Measurements from ENCODE around the gene RHBDL3.
A peak's percentile ranks its signal among the peaks of the same experiment; 100 is the strongest.
"Not testable (repeated sequence)": the region's sequence is repeated elsewhere in the genome, so short reads cannot be mapped to it uniquely, and the experiment has no call there.

Gene RHBDL3

GRCh38 chr17:32307658-32308057 is 42.0 kb downstream of the RHBDL3 start:
- Histone ChIP-seq H3K4me3 (no peak overlapping the region), H3K4me1 (peaks cover 26% of the 10 kb centered on the region), H3K36me3 (replicated peaks) (no peaks in the 10 kb centered on the region), H3K27me3 (ENCODE audit: low read depth) (peaks cover 23% of the 10 kb centered on the region), H3K9me3 (no peaks in the 10 kb centered on the region)
- DNase-seq (ENCODE audit: low spot score in 2 of 2): no peak
- in situ Hi-C loops (cut with MboI; ENCODE audit: low sequenced_read_pairs): no loop called here

- DNase-seq (ENCODE audit: low spot score in 2 of 2): peak in 1 of 2 experiments; percentile 50
- H3K4me3 ChIP-seq: no peak overlapping the region
- H3K36me3 ChIP-seq (replicated peaks): no peaks in the 10 kb centered on the region
- peaks cover 11% of the 10 kb centered on the region for H3K4me1 ChIP-seq
- peaks cover 34% of the 10 kb centered on the region for H3K27me3 ChIP-seq (ENCODE audit: low read depth)
- in situ Hi-C loops (cut with MboI; ENCODE audit: low sequenced_read_pairs): no loop called here
- H3K9me3 ChIP-seq: no peaks in the 10 kb centered on the region
Measured at GRCh38 chr17:32311028-32311536, 45.5 kb downstream of the RHBDL3 start.

GRCh38 chr17:32314636-32315035 is 49.0 kb downstream of the RHBDL3 start:
- no peaks in the 10 kb centered on the region for H3K9me3 ChIP-seq
- no peak overlapping the region for H3K4me3 ChIP-seq
- peaks cover 13% of the 10 kb centered on the region for H3K27me3 ChIP-seq (ENCODE audit: low read depth)
- H3K36me3 ChIP-seq (replicated peaks): no peaks in the 10 kb centered on the region
- in situ Hi-C loops (cut with MboI; ENCODE audit: low sequenced_read_pairs): loop anchor here (5.0 kb wide), 1 partner anchor 57 kb away; no protein-coding TSS in a partner anchor
- no peak for DNase-seq (ENCODE audit: low spot score in 2 of 2)
- H3K4me1 ChIP-seq: peaks cover 5% of the 10 kb centered on the region; the same call in 1 of the 2 replicates

- in situ Hi-C loops (cut with MboI; ENCODE audit: low sequenced_read_pairs): loop anchor here (5.0 kb wide), 1 partner anchor 58 kb away; no protein-coding TSS in a partner anchor
- peaks cover 13% of the 10 kb centered on the region for H3K27me3 ChIP-seq (ENCODE audit: low read depth)
- DNase-seq (ENCODE audit: low spot score in 2 of 2): peak in 1 of 2 experiments; percentile 38
- no peaks in the 10 kb centered on the region for H3K36me3 ChIP-seq (replicated peaks)
- H3K4me3 ChIP-seq: no peak overlapping the region
- peaks cover 5% of the 10 kb centered on the region; the same call in 1 of the 2 replicates for H3K4me1 ChIP-seq
- no peaks in the 10 kb centered on the region for H3K9me3 ChIP-seq
Measured at GRCh38 chr17:32315171-32315570, 49.5 kb downstream of the RHBDL3 start.

- not testable (repeated sequence) for H3K4me1 ChIP-seq; H3K4me3 ChIP-seq; H3K36me3 ChIP-seq (replicated peaks); DNase-seq (ENCODE audit: low spot score in 2 of 2); H3K9me3 ChIP-seq
- in situ Hi-C loops (cut with MboI; ENCODE audit: low sequenced_read_pairs): loop anchor here (5.0 kb wide), 1 partner anchor 59 kb away; no protein-coding TSS in a partner anchor
- peaks cover 13% of the 10 kb centered on the region for H3K27me3 ChIP-seq (ENCODE audit: low read depth)
Measured at GRCh38 chr17:32316653-32317052, 51.0 kb downstream of the RHBDL3 start.

GRCh38 chr17:32317353-32317752 is 51.7 kb downstream of the RHBDL3 start:
- in situ Hi-C loops (cut with MboI; ENCODE audit: low sequenced_read_pairs): loop anchor here (5.0 kb wide), 1 partner anchor 60 kb away; no protein-coding TSS in a partner anchor
- Histone ChIP-seq H3K27me3 (ENCODE audit: low read depth) (peaks cover 13% of the 10 kb centered on the region), H3K36me3 (replicated peaks) (no peaks in the 10 kb centered on the region), H3K9me3 (no peaks in the 10 kb centered on the region), H3K4me3 (no peak overlapping the region), H3K4me1 (peaks cover 5% of the 10 kb centered on the region; the same call in 1 of the 2 replicates)
- no peak for DNase-seq (ENCODE audit: low spot score in 2 of 2)

- peaks cover 13% of the 10 kb centered on the region for H3K27me3 ChIP-seq (ENCODE audit: low read depth)
- H3K4me3 ChIP-seq: no peak overlapping the region
- H3K36me3 ChIP-seq (replicated peaks): no peaks in the 10 kb centered on the region
- peaks cover 5% of the 10 kb centered on the region; the same call in 1 of the 2 replicates for H3K4me1 ChIP-seq
- no peaks in the 10 kb centered on the region for H3K9me3 ChIP-seq
- in situ Hi-C loops (cut with MboI; ENCODE audit: low sequenced_read_pairs): loop anchor here (5.0 kb wide), 1 partner anchor 61 kb away; no protein-coding TSS in a partner anchor
- DNase-seq (ENCODE audit: low spot score in 2 of 2): no peak
Measured at GRCh38 chr17:32318071-32318470, 52.4 kb downstream of the RHBDL3 start.

- Histone ChIP-seq H3K27me3 (ENCODE audit: low read depth) (peaks cover 12% of the 10 kb centered on the region; the same call in 1 of the 2 replicates), H3K9me3 (no peaks in the 10 kb centered on the region), H3K36me3 (replicated peaks) (no peaks in the 10 kb centered on the region), H3K4me3 (no peak overlapping the region), H3K4me1 (peaks cover 5% of the 10 kb centered on the region; the same call in 1 of the 2 replicates)
- peak; percentile 68 to 91 for DNase-seq (ENCODE audit: low spot score in 2 of 2)
- in situ Hi-C loops (cut with MboI; ENCODE audit: low sequenced_read_pairs): loop anchor here (5.0 kb wide), 1 partner anchor 62 kb away; no protein-coding TSS in a partner anchor
Measured at GRCh38 chr17:32319548-32319905, 53.9 kb downstream of the RHBDL3 start.

- H3K36me3 ChIP-seq (replicated peaks); H3K27me3 ChIP-seq (ENCODE audit: low read depth); in situ Hi-C loops (cut with MboI; ENCODE audit: low sequenced_read_pairs); DNase-seq (ENCODE audit: low spot score in 2 of 2); H3K9me3 ChIP-seq; H3K4me3 ChIP-seq; H3K4me1 ChIP-seq: not testable (repeated sequence)
Measured at GRCh38 chr17:32320080-32320479, 54.4 kb downstream of the RHBDL3 start.

- Histone ChIP-seq H3K4me3 (no peak overlapping the region), H3K9me3 (no peaks in the 10 kb centered on the region), H3K4me1 (no peaks in the 10 kb centered on the region), H3K36me3 (replicated peaks) (no peaks in the 10 kb centered on the region), H3K27me3 (ENCODE audit: low read depth) (peaks cover 2% of the 10 kb centered on the region; the same call in 1 of the 2 replicates)
- in situ Hi-C loops (cut with MboI; ENCODE audit: low sequenced_read_pairs): no loop called here
- no peak for DNase-seq (ENCODE audit: low spot score in 2 of 2)
Measured at GRCh38 chr17:32320847-32321246, 55.2 kb downstream of the RHBDL3 start.

- Histone ChIP-seq H3K27me3 (ENCODE audit: low read depth) (no peaks in the 10 kb centered on the region), H3K9me3 (no peaks in the 10 kb centered on the region), H3K4me1 (no peaks in the 10 kb centered on the region), H3K36me3 (replicated peaks) (no peaks in the 10 kb centered on the region), H3K4me3 (no peak overlapping the region)
- DNase-seq (ENCODE audit: low spot score in 2 of 2): no peak
- in situ Hi-C loops (cut with MboI; ENCODE audit: low sequenced_read_pairs): no loop called here
Measured at GRCh38 chr17:32323046-32323445, 57.4 kb downstream of the RHBDL3 start.

- Histone ChIP-seq H3K4me3 (no peak overlapping the region), H3K4me1 (no peaks in the 10 kb centered on the region), H3K9me3 (no peaks in the 10 kb centered on the region), H3K27me3 (ENCODE audit: low read depth) (no peaks in the 10 kb centered on the region), H3K36me3 (replicated peaks) (no peaks in the 10 kb centered on the region)
- DNase-seq (ENCODE audit: low spot score in 2 of 2): no peak
- in situ Hi-C loops (cut with MboI; ENCODE audit: low sequenced_read_pairs): no loop called here
Measured at GRCh38 chr17:32323811-32324491, 58.3 kb downstream of the RHBDL3 start.

- Histone ChIP-seq H3K9me3 (no peaks in the 10 kb centered on the region), H3K4me1 (no peaks in the 10 kb centered on the region), H3K36me3 (replicated peaks) (peaks cover 6% of the 10 kb centered on the region), H3K4me3 (no peak overlapping the region), H3K27me3 (ENCODE audit: low read depth) (no peaks in the 10 kb centered on the region)
- DNase-seq (ENCODE audit: low spot score in 2 of 2): no peak
- in situ Hi-C loops (cut with MboI; ENCODE audit: low sequenced_read_pairs): no loop called here
Measured at GRCh38 chr17:32327911-32328310, 62.3 kb downstream of the RHBDL3 start.

GRCh38 chr17:32330147-32330546 is 64.5 kb downstream of the RHBDL3 start:
- Histone ChIP-seq H3K36me3 (replicated peaks) (peaks cover 25% of the 10 kb centered on the region), H3K27me3 (ENCODE audit: low read depth) (no peaks in the 10 kb centered on the region), H3K4me3 (no peak overlapping the region), H3K9me3 (no peaks in the 10 kb centered on the region), H3K4me1 (no peaks in the 10 kb centered on the region)
- in situ Hi-C loops (cut with MboI; ENCODE audit: low sequenced_read_pairs): no loop called here
- DNase-seq (ENCODE audit: low spot score in 2 of 2): no peak
